Measurements from ENCODE around the gene BPIFB3. TPM values are rescaled to one million over a fixed set of nuclear protein-coding genes. Genes with fewer than 3 reads are reported as not detected.

BPIFB3 gene
- total and polyA plus RNA-seq, 12 donors, result not detected

DNA sequence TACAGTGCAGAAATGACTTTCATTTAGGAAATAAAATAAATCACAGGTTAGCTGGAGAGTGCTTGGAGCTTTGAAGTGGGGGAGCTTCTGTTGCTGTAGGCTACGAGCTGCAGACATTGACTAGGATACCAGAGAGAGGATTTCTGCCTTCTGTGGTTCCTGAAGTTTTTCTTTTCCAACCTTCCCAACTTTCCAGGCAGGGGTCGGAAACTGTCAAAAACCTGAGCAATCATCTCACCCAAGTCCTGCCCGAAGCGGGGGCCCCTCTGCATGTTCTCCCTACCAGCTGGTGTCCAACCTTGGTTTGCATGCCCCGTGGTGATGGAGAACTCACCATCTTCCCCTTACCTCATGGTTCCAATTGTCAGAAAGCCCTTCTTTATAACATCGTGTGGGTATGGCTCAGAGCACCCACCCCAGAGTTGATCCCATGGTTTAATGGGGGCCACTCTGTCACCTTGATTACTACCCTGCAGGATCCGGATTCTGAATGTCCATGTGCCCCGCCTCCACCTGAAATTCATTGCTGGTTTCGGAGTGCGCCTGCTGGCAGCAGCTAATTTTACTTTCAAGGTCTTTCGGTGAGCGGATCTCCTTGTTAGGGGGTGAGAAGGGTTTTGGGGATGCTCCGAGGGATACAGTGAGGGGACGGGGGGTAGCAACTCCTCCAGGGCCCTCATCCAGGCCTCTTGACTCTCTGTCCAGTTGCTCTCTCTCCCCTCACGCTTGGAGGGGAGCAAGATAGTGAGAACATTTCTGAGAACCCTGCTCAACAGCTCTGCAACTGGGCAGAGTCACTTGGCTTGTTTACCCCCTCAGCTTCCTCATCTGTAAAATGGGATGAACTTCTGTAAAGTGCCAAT, 41.1 kb upstream of the BPIFB3 start:
- H3K36me3 ChIP-seq (replicated peaks in 1 of 2), result no peaks in the 10 kb centered on the region
- H3K4me3 ChIP-seq, result no peak overlapping the region
- DNase-seq, result no peak
- peaks cover 7% of the 10 kb centered on the region for H3K27me3 ChIP-seq
- intact Hi-C loops (cut with DNase I), result no loop called here
- no peak for TF ChIP-seq POLR2A (IDR thresholded peaks at IDR 0.05)
- TF ChIP-seq, protein P1, sequence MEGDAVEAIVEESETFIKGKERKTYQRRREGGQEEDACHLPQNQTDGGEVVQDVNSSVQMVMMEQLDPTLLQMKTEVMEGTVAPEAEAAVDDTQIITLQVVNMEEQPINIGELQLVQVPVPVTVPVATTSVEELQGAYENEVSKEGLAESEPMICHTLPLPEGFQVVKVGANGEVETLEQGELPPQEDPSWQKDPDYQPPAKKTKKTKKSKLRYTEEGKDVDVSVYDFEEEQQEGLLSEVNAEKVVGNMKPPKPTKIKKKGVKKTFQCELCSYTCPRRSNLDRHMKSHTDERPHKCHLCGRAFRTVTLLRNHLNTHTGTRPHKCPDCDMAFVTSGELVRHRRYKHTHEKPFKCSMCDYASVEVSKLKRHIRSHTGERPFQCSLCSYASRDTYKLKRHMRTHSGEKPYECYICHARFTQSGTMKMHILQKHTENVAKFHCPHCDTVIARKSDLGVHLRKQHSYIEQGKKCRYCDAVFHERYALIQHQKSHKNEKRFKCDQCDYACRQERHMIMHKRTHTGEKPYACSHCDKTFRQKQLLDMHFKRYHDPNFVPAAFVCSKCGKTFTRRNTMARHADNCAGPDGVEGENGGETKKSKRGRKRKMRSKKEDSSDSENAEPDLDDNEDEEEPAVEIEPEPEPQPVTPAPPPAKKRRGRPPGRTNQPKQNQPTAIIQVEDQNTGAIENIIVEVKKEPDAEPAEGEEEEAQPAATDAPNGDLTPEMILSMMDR (IDR thresholded peaks at IDR 0.05), result no peak
- 68 to 73% (median 71%) methylated on average over 13 to 15 of the region's 15 CpGs for WGBS, 4 donors
- H3K9me3 ChIP-seq (replicated peaks in 1 of 3), result no peaks in the 10 kb centered on the region
- H3K27ac ChIP-seq, result no peak overlapping the region
- no peaks in the 10 kb centered on the region for H3K4me1 ChIP-seq (replicated peaks in 1 of 2)

DNA sequence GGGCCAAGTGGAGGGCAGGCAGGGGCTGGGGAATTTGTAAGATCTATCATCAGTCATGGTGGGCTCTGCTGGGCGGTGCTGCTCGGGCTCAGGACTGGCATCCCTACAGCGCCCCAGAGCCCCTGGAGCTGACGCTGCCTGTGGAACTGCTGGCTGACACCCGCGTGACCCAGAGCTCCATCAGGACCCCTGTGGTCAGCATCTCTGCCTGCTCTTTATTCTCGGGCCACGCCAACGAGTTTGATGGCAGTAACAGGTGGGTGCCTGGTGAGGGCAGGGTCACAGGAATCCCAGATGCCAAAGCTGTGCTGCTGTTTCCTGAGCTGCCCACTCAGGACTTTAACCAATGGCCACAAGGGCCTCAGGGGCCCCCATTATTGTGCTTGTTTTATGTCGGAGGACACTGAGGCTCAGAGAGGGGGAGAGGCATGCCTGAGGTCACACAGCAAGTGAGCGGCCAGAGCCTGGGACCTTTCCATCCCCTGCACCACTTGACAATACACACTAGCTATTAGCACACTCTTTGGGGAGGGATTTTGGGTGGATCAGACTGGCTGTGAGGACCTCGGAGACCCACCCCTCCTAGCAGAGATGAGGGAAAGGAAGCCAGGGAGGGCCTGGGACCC, 39.9 kb upstream of the BPIFB3 start:
- no peaks in the 10 kb centered on the region for H3K9me3 ChIP-seq (replicated peaks in 1 of 3)
- 63 to 74% (median 67%) methylated on average over 11 to 12 of the region's 12 CpGs; no CpG with 5 or more reads in 1 of the 4 donors for WGBS, 4 donors
- no peak for DNase-seq

DNA sequence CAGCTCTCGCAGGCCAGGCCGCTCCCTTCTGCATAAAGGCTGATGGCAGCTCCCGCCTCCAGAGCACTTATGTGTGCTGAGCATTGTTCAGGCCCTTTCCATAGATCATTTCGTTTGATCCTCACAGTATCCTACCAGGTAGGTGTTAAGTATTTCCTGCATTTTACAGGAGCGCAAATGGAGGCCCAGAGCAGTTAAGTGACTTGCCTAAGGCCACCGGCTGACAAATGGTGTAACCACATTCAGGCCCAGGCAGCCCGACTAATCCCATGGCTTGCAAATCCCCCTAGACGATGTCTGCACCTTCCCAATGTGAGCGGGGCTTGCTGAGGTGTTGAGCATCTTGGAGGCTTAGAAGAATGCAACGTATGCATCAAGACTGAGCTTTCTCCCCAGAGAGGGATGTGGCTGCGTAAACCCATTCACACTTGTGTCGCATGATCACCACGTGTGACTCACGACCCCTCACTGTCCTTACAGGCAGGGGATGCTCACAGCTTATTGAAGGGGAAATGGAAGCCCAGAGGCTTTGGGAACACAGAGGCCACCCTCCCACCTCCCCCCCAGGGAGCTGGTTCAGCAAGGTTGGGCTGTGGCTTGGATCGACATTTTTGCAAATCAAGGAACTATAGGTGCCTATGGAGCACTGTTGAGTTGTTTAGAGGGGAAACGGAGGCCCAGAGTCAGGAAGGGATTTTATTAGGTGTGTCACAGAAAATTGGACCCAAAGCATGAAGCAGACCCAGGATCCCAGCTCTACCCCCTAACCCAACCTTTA, 39.2 kb upstream of the BPIFB3 start:
- Histone ChIP-seq H3K27me3 (peaks cover 7% of the 10 kb centered on the region), H3K27ac (no peak overlapping the region), H3K9me3 (replicated peaks in 1 of 3) (no peaks in the 10 kb centered on the region), H3K4me1 (replicated peaks in 1 of 2) (no peaks in the 10 kb centered on the region), H3K36me3 (replicated peaks in 1 of 2) (no peaks in the 10 kb centered on the region), H3K4me3 (no peak overlapping the region)
- intact Hi-C loops (cut with DNase I), result no loop called here
- TF ChIP-seq POLR2A (IDR thresholded peaks at IDR 0.05), result no peak
- TF ChIP-seq, protein P1 (IDR thresholded peaks at IDR 0.05), result no peak
- WGBS, 4 donors, result 60 to 79% (median 68%) methylated on average over 11 to 16 of the region's 16 CpGs
- DNase-seq, result no peak

More for the DNA sequence above, 39.9 kb upstream of the BPIFB3 start:
- H3K27me3 ChIP-seq, result peaks cover 7% of the 10 kb centered on the region
- H3K4me3 ChIP-seq, result no peak overlapping the region
- H3K4me1 ChIP-seq (replicated peaks in 1 of 2), result no peaks in the 10 kb centered on the region
- no peaks in the 10 kb centered on the region for H3K36me3 ChIP-seq (replicated peaks in 1 of 2)
- no peak for TF ChIP-seq POLR2A (IDR thresholded peaks at IDR 0.05)
- TF ChIP-seq, protein P1 (IDR thresholded peaks at IDR 0.05), result no peak
- intact Hi-C loops (cut with DNase I), result no loop called here
- no peak overlapping the region for H3K27ac ChIP-seq

DNA sequence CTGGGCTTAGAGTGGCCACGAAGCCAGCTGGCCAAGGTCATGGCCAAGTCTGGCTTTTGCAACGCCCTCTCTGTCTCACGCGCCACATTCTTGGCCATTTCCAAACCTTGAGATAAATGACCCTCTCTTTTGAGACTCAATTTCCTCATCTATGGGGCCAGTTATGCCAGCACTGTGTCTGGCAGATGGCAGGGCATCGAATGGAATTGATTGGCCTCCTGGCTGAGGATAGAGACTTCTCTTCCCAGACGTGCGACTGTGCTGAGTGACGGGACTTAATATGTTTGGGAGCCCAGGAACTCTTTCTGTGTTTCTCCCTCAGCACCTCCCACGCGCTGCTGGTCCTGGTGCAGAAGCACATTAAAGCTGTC, 38.6 kb upstream of the BPIFB3 start:
- Histone ChIP-seq H3K27ac (no peak overlapping the region), H3K9me3 (replicated peaks in 1 of 3) (no peaks in the 10 kb centered on the region), H3K36me3 (replicated peaks in 1 of 2) (no peaks in the 10 kb centered on the region), H3K27me3 (peaks cover 7% of the 10 kb centered on the region), H3K4me3 (no peak overlapping the region), H3K4me1 (replicated peaks in 1 of 2) (no peaks in the 10 kb centered on the region)
- no peak for DNase-seq
- TF ChIP-seq, protein P1 (IDR thresholded peaks at IDR 0.05), result no peak
- no peak for TF ChIP-seq POLR2A (IDR thresholded peaks at IDR 0.05)
- intact Hi-C loops (cut with DNase I), result no loop called here
- WGBS, 4 donors, result 55 to 70% (median 60%) methylated on average over 10 of the region's 10 CpGs

All from adrenal gland (tissue), 12 donors.